ENCODE measurements around the gene GFPT2.

The GFPT2 gene

GRCh38 chr5:180283026-180283615 lies 70.0 kb downstream of the GFPT2 start:
- no peak for DNase-seq (ENCODE audit: low read depth in 3 of 3)

DNA sequence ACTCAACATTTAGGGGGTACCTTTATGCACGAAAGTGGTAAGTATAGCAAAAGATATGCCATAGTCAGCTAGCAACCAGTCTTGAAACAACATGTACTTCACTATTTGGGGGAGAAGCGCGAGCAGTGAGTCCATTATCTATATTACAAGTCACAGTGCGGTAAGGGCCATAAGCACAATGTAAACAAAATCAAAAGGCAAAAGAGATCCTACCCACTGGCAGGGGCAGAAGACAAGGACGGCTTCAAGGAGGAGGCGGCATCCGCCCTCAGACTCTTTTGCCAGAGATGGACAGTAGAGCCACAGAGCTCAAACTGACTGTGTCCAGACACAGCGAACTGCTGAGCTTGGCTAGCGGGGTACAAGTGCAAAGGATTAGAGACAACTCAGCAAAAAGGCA lies 70.9 kb downstream of the GFPT2 start:
- DNase-seq (ENCODE audit: low read depth in 3 of 3): no peak

DNA sequence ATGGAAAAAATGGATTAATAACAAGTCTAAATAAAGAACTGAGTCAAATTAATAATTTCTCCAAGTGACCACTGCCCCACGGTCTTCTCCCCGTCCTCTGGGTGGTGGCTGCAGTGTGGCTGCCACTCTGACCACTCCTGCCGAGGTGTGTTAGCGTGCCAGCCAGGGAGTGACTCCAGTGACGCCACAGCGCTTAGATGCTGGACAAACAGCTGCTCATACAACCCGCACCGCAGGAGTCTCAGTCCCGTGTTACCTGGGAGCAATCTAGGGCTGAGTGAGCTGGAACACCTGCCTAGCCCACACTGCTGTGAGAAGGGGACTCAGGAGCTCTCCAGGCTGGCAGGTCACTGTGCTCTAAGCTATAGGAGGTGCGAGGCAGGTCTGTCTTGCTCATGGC lies 71.4 kb downstream of the GFPT2 start:
- DNase-seq (ENCODE audit: low read depth in 3 of 3): no peak

DNA sequence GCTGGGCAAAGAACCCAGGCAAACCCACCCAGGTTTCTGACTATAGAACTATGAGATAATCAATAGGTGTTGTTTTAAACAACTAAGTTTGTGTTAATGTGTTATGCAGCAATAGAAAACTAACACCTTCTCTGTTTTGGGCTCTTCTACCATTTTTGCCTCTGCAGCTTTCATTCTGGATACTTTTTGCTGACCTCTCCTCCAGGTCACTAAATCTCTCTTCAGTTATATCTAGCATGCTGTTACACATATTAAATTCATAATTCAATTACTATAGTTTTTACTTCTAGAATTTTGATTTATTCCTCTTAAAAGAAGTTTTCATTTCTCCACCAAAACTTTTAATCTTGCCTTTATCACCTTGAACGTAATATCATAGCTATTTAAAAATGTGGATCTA lies 78.4 kb downstream of the GFPT2 start:
- DNase-seq (ENCODE audit: low read depth in 3 of 3): no peak

- no peak for DNase-seq (ENCODE audit: low read depth in 3 of 3)
Measured at GRCh38 chr5:180271221-180271620, 81.9 kb downstream of the GFPT2 start.

- no peak for DNase-seq (ENCODE audit: low read depth in 3 of 3)
Measured at GRCh38 chr5:180259260-180259611, 93.9 kb downstream of the GFPT2 start.

DNA sequence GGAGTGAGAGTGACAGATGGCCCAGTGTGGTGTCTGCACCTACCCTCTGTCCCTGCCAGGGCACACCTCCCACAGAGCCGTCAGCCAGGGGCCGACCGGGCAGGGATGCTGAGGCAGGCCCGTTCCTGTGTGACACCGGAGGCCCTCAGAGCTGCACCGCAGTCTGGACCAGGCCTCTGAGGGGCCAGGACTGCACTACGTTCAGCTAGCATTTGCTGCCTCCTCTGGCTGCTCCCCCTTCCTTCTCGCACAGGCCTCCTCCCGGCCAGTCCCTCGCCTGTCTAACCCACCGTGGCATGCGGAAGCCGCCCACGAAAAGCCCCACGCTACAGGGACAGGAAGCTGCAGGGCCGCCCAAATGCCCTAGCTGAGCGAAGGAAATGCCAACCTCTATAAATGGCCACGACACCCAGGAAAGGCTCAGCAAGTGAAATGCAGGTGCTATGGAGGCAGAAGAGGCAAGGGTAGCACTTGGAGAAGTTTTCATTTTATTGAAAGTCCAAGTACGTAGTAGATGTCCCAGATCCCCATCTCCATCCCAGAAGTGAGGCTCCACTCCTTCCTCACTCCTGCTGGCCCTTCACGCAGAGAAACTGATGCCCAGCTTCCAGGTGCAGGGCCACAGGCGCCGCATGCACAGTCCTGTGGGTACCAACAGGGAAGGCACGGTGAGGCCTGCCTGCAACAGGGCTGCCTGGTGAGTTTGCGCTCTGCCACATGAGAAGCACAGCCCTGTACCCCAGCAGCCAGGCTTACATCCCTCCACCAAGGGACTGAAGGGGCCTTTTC lies 99.9 kb downstream of the GFPT2 start:
- DNase-seq (ENCODE audit: low read depth in 3 of 3): no peak

GRCh38 chr5:180251887-180252286 lies 101.2 kb downstream of the GFPT2 start:
- DNase-seq (ENCODE audit: low read depth in 3 of 3): no peak

DNA sequence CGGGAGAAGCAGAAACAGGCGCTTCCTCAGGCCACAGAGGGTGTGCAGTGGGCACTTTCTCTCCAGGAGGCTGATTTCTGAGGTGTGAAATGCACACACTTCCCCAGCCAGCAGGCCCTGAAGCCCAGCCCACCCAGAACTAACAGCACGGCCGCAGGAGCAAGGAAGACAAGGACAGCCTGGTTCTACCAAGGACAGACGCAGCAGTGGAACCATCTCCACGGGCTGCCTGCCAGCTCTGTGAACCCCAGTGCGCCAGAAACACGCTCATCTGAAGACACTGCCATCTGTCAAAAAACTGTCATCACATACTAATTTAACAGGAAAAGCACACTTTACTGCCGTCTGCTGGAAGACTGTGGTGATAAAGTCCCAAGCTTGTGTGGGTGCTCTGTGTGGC lies 102.0 kb downstream of the GFPT2 start:
- DNase-seq (ENCODE audit: low read depth in 3 of 3): no peak

Data from stimulated activated CD4-positive, alpha-beta T cell treated with anti-CD3 and anti-CD28 coated beads, TNF-alpha, amount 100 ng/mL, for 4 hours (primary cell).